Lower lobe of right lung (tissue), 2 donors: Measurements from ENCODE around the gene PRUNE1. TPM values are rescaled to one million over a fixed set of nuclear protein-coding genes. Genes with fewer than 3 reads are reported as not detected.
A peak's percentile ranks its signal among the peaks of the same experiment; 100 is the strongest.

Source experiments
- ATAC-seq, 2 donors: fragments of 200-7000 bp; cut with Tn5 transposase; one replicate each; pipeline ENCODE4 v1.9.1; 2020 to 2022; ENCODE audit warnings: mild to moderate bottlenecking in 2 of 2, moderate library complexity in 2 of 2
- DNase-seq: peaks from one replicate; pipeline ENCODE4 v3.0.0-alpha.2; 2020
- H3K27ac ChIP-seq: fragments of 200-600 bp; one replicate; pipeline ENCODE4 v1.8.0; 2022
- H3K27me3 ChIP-seq: fragments of 200-600 bp; one replicate; pipeline ENCODE4 v1.8.0; 2022; ENCODE audit warnings: low read depth
- H3K36me3 ChIP-seq: fragments of 200-600 bp; one replicate; pipeline ENCODE4 v1.8.0; 2022; ENCODE audit warnings: mild to moderate bottlenecking
- H3K4me1 ChIP-seq: fragments of 200-600 bp; one replicate; pipeline ENCODE4 v1.8.0; 2022
- H3K4me3 ChIP-seq: fragments of 200-600 bp; one replicate; pipeline ENCODE4 v1.8.0; 2022; ENCODE audit warnings: mild to moderate bottlenecking
- H3K9me3 ChIP-seq: fragments of 200-600 bp; one replicate; pipeline ENCODE4 v1.8.0; 2022
- intact Hi-C: fragments of 100-400 bp; cut with DNase I; formaldehyde crosslinking; loops from one replicate; pipeline ENCODE4 v1.11.0; 2022
- total RNA-seq: library from RNA; stranded (reverse); fragmentation: NEBNext Ultra II Directional; extraction: Animal tissue kit (Norgen Biotek cat#: 25700); gene quantifications from one replicate; pipeline ENCODE4 v1.2.1, GENCODE V29; 2021
- TF ChIP-seq, protein P1 (sequence below): fragments of 200-600 bp; IDR thresholded peaks from one replicate; pipeline ENCODE4 v1.8.0; 2022; ENCODE audit warnings: antibody characterized with exemption, mild to moderate bottlenecking
- donor health status: DM: no; HTN: yes; CAD: no; lungs with severe emphysema.

Gene PRUNE1
- total RNA-seq, 1 donor from 2014 or later, result 21.4 TPM

DNA sequence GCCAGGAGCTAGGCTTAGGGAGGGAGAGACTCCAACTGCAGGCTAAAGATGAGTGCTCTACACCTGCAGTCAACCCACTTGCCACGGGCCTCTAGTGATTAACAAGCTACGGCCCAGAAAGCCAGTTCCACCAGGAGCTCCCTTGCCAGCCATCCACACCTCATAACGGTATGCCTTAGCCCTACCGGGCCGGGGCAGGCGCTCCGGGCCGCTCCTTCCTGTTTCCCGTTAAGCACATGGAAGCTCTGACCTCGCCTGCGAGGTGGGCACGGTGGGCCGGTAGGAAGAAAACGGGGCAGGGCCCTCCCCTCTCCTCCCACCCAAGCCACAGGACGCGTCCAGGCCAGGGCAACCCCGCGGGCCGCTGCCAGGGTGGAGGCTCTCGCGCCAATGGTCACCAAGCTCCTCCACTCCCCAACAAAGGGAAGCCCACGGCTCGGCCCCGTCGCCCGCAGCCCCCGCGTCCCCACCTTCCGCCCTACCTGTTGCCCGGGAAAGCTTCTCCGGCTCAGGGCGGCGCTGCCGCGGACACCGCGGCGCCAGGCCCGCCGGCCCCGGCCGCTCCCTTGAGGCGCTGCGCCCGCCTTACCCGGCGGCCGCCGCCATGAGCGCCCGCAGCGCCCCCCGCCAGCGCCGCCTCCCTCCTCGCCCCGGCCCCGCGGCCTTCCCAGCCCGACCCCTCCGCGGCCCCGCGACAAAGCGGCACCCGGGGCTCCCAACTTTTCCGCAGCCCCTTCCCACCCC lies 34.2 kb upstream of the PRUNE1 start:
- H3K27me3 ChIP-seq, result no peaks in the 10 kb centered on the region

DNA sequence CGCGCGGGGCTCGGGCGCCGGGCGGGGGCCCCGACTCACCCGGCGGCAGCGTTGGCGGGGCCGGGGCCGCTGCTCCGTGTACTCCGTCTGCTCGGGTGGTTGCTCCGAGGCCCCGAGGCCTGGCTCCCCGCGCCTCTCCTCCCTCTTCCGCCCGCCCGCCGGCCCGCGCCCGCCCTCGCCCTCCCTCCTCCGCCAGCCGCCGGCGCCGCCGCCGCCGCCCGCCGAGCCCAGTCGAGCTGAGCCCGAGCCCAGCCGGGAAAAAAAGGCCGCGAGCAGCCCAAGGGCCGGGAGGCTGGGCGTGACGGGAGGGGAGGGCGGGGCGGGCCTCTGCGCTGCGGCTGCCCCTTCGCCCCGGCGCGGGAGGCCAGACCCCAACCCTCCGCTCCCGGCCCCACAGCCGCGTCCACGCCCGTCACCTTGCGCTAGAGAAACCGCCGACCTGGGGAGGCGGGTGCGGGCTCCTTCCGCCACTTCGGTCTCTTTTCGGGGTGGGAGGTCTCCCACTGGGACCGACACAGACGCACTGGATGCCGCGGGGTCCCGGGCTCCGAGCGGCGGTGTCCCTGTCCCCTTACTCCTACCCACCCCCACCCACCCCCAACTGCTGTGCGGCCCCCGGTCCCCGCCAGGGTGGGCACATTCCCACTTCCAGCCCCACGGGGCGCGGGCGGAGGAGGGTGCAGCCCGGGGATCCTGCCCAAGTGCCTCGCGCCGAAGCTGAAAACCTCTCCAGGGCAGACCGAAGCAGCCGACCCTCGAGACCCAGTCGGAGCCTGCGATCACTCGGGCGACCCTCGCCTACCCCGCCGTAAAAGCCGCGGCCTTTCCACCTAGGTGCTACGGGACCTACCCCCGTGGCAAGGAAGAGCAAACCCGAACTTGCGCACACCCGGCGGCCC lies 33.4 kb upstream of the PRUNE1 start, which contains the start of gene CERS2:
CERS2 (minus strand) TSS at position 256 of the 899 bp plus-strand sequence. CDS start 5,745 bp downstream, outside the sequence.
- Histone ChIP-seq H3K9me3 (no peaks in the 10 kb centered on the region), H3K4me3 (peak within 1 kb of the TSS; percentile 89), H3K27ac (peak within 1 kb of the TSS; percentile 93), H3K27me3 (no peaks in the 10 kb centered on the region), H3K36me3 (no peaks in the 10 kb centered on the region), H3K4me1 (peaks cover 86% of the 10 kb centered on the region)
- intact Hi-C loops, result no loop called here
- TF ChIP-seq, protein P1, sequence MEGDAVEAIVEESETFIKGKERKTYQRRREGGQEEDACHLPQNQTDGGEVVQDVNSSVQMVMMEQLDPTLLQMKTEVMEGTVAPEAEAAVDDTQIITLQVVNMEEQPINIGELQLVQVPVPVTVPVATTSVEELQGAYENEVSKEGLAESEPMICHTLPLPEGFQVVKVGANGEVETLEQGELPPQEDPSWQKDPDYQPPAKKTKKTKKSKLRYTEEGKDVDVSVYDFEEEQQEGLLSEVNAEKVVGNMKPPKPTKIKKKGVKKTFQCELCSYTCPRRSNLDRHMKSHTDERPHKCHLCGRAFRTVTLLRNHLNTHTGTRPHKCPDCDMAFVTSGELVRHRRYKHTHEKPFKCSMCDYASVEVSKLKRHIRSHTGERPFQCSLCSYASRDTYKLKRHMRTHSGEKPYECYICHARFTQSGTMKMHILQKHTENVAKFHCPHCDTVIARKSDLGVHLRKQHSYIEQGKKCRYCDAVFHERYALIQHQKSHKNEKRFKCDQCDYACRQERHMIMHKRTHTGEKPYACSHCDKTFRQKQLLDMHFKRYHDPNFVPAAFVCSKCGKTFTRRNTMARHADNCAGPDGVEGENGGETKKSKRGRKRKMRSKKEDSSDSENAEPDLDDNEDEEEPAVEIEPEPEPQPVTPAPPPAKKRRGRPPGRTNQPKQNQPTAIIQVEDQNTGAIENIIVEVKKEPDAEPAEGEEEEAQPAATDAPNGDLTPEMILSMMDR, result no peak
- ATAC-seq (peak; percentile 74 to 78), DNase-seq (peak; percentile 90)

More for the DNA sequence above, 34.2 kb upstream of the PRUNE1 start:
- Histone ChIP-seq H3K27ac (peak overlapping the region; percentile 93), H3K9me3 (no peaks in the 10 kb centered on the region), H3K4me3 (peak overlapping the region; percentile 89), H3K4me1 (peaks cover 86% of the 10 kb centered on the region), H3K36me3 (peaks cover 2% of the 10 kb centered on the region)
- intact Hi-C loops, result no loop called here
- TF ChIP-seq, protein P1, result no peak
- DNase-seq, result peak; percentile 74
- ATAC-seq, result peak; percentile 5 to 11

DNA sequence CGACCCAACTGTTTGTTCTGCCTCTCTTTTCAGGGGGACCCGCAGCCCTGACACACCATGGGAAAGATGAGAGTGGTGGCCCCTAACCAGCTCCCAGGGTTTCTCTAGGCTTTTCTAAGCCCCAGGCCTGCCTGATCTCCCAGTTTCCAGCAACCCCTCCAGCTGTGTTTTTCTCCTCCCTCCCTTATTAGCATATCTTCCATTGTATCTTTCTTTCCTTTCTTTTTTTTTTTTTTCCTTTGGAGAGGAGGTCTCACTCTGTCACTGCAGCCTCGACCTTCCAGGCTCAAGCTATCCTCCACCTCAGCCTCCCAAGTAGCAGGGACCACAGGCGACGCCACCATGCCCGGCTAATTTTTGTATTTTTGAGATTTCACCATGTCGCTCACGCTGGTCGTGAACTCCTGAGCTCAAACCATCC lies 31.8 kb upstream of the PRUNE1 start:
- no peak overlapping the region for H3K4me3 ChIP-seq
- intact Hi-C loops, result no loop called here
- no peaks in the 10 kb centered on the region for H3K9me3 ChIP-seq
- DNase-seq, result no peak
- TF ChIP-seq, protein P1, result no peak
- no peak for ATAC-seq
- H3K4me1 ChIP-seq, result peaks cover 83% of the 10 kb centered on the region
- peak overlapping the region; percentile 82 for H3K27ac ChIP-seq
- no peaks in the 10 kb centered on the region for H3K27me3 ChIP-seq
- H3K36me3 ChIP-seq, result no peaks in the 10 kb centered on the region

DNA sequence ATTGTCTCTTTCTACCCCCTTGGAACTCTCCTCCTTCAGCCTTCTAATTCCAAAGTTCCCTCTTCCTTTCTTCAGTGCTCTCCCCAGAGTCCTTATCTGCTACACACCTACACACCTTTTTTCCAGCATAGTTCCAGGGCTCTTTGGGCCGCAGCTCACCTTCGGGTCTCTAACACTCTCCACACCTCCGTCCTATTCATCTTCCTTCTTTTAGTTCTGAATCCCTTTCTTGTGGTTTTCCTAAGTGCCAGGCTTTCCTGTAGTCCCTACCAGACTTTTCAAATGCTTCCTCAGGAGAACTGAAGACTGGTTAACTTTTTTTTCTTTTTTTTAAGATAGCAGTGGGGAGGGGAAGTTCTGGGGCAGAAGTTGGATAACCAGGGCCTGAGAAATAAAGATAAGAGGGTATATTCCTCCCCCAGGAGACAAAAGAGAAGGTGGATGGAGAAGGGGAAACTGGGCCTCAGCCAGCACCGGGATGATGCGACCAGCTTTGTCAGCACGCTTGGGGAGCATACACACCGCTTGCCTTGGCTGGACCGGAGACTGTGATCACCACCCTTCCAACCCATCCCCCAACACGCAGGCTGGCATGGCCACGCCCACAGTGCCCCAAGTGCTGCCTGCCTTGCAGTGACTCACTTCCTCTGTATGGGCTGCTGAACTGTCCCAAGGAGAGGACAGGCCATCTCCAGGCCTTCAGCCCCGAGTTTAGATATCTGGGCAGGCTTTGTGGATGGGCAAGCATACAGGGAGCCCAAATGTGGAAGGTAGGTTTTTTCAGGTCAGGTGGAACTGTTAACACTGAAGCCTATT lies 31.2 kb upstream of the PRUNE1 start:
- Histone ChIP-seq H3K36me3 (no peaks in the 10 kb centered on the region), H3K4me1 (peaks cover 83% of the 10 kb centered on the region), H3K4me3 (peak overlapping the region; percentile 11), H3K27me3 (no peaks in the 10 kb centered on the region), H3K9me3 (no peaks in the 10 kb centered on the region), H3K27ac (peak overlapping the region; percentile 82)
- intact Hi-C loops, result no loop called here
- TF ChIP-seq, protein P1, result no peak
- ATAC-seq, result peak; percentile 79 to 82
- peak; percentile 94 for DNase-seq
